Upper lobe of left lung (tissue), 6 donors: Measurements from ENCODE around the gene ANKRD65. TPM values are rescaled to one million over a fixed set of nuclear protein-coding genes. Genes with fewer than 3 reads are reported as not detected.

Experiments
- ATAC-seq, 2 donors: fragments of 200-7000 bp; cut with Tn5 transposase; one replicate each; pipeline ENCODE4 v1.9.1; 2022; ENCODE audit warnings: mild to moderate bottlenecking in 2 of 2, moderate library complexity in 2 of 2; ENCODE audit not compliant: low FRiP score in 2 of 2
- DNase-seq, 2 donors: peaks; one replicate each; pipeline ENCODE4 v3.0.0-alpha.2; 2019 to 2020
- H3K27ac ChIP-seq, 4 donors: fragments of 200-600 bp; sonication (generic); one replicate each; pipeline ENCODE4 v1.5.1; 2016 to 2019
- H3K27me3 ChIP-seq, 4 donors: fragments of 200-600 bp; sonication (generic); one replicate each; pipeline ENCODE4 v1.5.1; 2017 to 2019
- H3K36me3 ChIP-seq, 4 donors: fragments of 200-600 bp; sonication (generic); one replicate each; pipeline ENCODE4 v1.5.1; 2016 to 2019
- H3K4me1 ChIP-seq, 4 donors: fragments of 200-600 bp; sonication (generic); one replicate each; pipeline ENCODE4 v1.5.1; 2018 to 2019
- H3K4me3 ChIP-seq, 4 donors: fragments of 200-600 bp; sonication (generic); one replicate each; pipeline ENCODE4 v1.5.1; 2017 to 2019; ENCODE audit warnings: mild to moderate bottlenecking in 2 of 4, moderate library complexity in 1 of 4
- H3K9me3 ChIP-seq, 4 donors: fragments of 200-600 bp; sonication (generic); one replicate each; pipeline ENCODE4 v1.5.1; 2018 to 2019
- EP300 ChIP-seq, 4 donors: sonication (generic); formaldehyde crosslinking; IDR thresholded peaks; one replicate each; pipeline ENCODE4 v1.5.1; 2017; ENCODE audit warnings: antibody characterized with exemption in 4 of 4, control low read depth in 2 of 4
- POLR2A ChIP-seq, 4 donors: fragments of 450-650 bp; IDR thresholded peaks; one replicate each; pipeline ENCODE4 v1.5.1; 2016 to 2017; ENCODE audit warnings: antibody characterized with exemption in 4 of 4, mild to moderate bottlenecking in 2 of 4
- POLR2AphosphoS5 ChIP-seq, 2 donors: sonication (generic); formaldehyde crosslinking; IDR thresholded peaks; one replicate each; pipeline ENCODE4 v1.5.1; 2017; ENCODE audit warnings: antibody characterized with exemption in 2 of 2
- WGBS, 2 donors: methylation state at CpG; one replicate each; pipeline ENCODE4 v1.1.5; 2017 to 2018; 5-methylcytosine and 5-hydroxymethylcytosine counted together
- total RNA-seq, 6 donors: library from RNA; depleted of rRNA in 4 of 6; stranded (reverse); fragments of >200 nt in 4 of 6; gene quantifications; one replicate each; pipeline versions ENCODE4 v1.1.0 to v1.2.1, GENCODE V29; 2016 to 2021
- TF ChIP-seq, protein P1 (sequence below), 6 experiments: fragments of 450-650 bp in 4 of 6; fragments of 200-600 bp in 2 of 6; sonication (generic) in 2 of 6; IDR thresholded peaks; one replicate each; pipeline ENCODE4 v1.5.1; 2016 to 2019; ENCODE audit warnings: antibody characterized with exemption in 6 of 6
- donor health status: DM: no; HTN: no; CAD: no; lungs with moderate emphysema.
- donor health status: DM: no; HTN: yes; CAD: no; lungs with severe emphysema.

Gene ANKRD65
- total RNA-seq, 6 donors from 2014 or later: 21.3 to 54.5 (median 34.7) TPM

DNA sequence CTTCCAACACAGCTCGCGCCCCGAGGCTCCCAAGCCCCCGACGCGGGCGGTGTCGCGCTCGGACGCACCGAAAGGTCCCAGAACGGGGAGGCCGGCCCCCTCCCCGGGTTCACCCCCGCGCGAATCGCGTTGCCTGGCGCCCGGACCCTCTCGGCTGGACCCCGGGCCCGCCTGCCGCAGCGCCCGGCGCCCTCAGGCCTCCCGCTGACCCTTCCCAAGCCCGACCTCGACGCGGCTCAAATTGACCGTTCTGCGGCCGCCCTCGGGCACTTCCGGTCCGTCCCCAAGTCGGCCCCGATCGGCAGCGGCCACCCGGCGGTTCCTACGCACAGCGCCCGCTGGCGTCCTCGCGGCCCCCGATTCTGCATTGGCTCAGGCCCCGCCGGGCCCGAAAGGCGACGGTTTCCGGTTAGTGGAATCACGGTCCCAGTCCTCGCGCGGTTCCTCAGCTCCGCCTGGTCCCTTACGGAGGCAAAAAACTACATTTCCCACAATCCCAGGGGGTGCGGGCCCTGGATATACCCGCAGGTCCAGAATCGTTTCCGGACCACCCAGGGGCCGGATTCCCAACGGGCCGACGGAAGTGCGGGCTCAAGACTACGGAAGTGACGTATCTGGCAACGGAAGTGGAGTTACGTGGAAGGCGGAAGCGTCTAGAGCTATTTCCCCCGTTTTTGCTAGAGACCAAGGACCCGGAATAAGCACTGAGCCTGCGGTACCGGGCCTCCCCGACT is 46.0 kb downstream of the ANKRD65 start, which contains the start of gene AURKAIP1:
Gene AURKAIP1 (minus strand): TSS at position 279 of the 734 bp plus-strand sequence. CDS start 451 bp downstream, outside the sequence.
- Histone ChIP-seq H3K27me3 (no peaks in the 10 kb centered on the region), H3K9me3 (no peaks in the 10 kb centered on the region), H3K36me3 (peaks cover 0 to 15% (median 9%) of the 10 kb centered on the region in 4 donors), H3K27ac (peak within 1 kb of the TSS; percentile 88 to 98 (median 94)), H3K4me1 (peaks cover 28 to 44% (median 35%) of the 10 kb centered on the region in 4 donors), H3K4me3 (peak within 1 kb of the TSS; percentile 83 to 100 (median 94))
- peak in 1 of 4 donors; percentile 51 for TF ChIP-seq EP300 (IDR thresholded peaks at IDR 0.05)
- TF ChIP-seq, protein P1, sequence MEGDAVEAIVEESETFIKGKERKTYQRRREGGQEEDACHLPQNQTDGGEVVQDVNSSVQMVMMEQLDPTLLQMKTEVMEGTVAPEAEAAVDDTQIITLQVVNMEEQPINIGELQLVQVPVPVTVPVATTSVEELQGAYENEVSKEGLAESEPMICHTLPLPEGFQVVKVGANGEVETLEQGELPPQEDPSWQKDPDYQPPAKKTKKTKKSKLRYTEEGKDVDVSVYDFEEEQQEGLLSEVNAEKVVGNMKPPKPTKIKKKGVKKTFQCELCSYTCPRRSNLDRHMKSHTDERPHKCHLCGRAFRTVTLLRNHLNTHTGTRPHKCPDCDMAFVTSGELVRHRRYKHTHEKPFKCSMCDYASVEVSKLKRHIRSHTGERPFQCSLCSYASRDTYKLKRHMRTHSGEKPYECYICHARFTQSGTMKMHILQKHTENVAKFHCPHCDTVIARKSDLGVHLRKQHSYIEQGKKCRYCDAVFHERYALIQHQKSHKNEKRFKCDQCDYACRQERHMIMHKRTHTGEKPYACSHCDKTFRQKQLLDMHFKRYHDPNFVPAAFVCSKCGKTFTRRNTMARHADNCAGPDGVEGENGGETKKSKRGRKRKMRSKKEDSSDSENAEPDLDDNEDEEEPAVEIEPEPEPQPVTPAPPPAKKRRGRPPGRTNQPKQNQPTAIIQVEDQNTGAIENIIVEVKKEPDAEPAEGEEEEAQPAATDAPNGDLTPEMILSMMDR (IDR thresholded peaks at IDR 0.05): peak in 4 of 6 experiments; percentile 46 to 74 (median 68)
- TF ChIP-seq POLR2AphosphoS5 (IDR thresholded peaks at IDR 0.05): peak; percentile 86 to 95
- peak in 3 of 4 donors; percentile 26 to 77 (median 48) for TF ChIP-seq POLR2A (IDR thresholded peaks at IDR 0.05)
- DNase-seq (peak; percentile 98 to 99), ATAC-seq (peak; percentile 97 to 98)
- 0 to 1% methylated on average over 12 to 58 of the region's 85 CpGs for WGBS, 2 donors

DNA sequence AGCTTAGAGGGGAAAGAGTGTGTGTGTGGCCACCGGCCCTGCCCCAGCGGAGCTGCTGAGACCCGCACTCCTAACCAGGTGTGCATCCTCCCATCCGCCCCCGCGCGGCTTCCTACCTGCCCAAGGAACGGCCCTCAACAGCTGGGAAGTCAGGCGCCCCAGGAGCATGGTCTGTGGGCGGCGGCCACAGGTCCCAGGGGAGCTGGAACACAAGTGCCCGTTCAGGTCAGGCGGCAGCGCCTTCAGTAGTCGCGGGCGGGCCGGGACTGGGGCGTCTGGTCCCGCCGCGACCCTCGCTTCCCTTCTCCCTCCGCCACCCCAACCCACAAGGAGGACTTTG is 46.5 kb downstream of the ANKRD65 start:
- TF ChIP-seq, protein P1 (IDR thresholded peaks at IDR 0.05): no peak
- TF ChIP-seq POLR2AphosphoS5 (IDR thresholded peaks at IDR 0.05): no peak
- TF ChIP-seq POLR2A (IDR thresholded peaks at IDR 0.05): no peak
- TF ChIP-seq EP300 (IDR thresholded peaks at IDR 0.05): no peak
- Histone ChIP-seq H3K27me3 (no peaks in the 10 kb centered on the region), H3K9me3 (no peaks in the 10 kb centered on the region), H3K4me1 (peaks cover 28 to 44% (median 35%) of the 10 kb centered on the region in 4 donors), H3K36me3 (peaks cover 0 to 15% (median 9%) of the 10 kb centered on the region in 4 donors), H3K27ac (peak overlapping the region; percentile 88 to 98 (median 94)), H3K4me3 (peak overlapping the region; percentile 83 to 100 (median 94))
- DNase-seq (no peak), ATAC-seq (no peak)
- WGBS, 2 donors: 0 to 2% methylated on average over 5 to 12 of the region's 24 CpGs

DNA sequence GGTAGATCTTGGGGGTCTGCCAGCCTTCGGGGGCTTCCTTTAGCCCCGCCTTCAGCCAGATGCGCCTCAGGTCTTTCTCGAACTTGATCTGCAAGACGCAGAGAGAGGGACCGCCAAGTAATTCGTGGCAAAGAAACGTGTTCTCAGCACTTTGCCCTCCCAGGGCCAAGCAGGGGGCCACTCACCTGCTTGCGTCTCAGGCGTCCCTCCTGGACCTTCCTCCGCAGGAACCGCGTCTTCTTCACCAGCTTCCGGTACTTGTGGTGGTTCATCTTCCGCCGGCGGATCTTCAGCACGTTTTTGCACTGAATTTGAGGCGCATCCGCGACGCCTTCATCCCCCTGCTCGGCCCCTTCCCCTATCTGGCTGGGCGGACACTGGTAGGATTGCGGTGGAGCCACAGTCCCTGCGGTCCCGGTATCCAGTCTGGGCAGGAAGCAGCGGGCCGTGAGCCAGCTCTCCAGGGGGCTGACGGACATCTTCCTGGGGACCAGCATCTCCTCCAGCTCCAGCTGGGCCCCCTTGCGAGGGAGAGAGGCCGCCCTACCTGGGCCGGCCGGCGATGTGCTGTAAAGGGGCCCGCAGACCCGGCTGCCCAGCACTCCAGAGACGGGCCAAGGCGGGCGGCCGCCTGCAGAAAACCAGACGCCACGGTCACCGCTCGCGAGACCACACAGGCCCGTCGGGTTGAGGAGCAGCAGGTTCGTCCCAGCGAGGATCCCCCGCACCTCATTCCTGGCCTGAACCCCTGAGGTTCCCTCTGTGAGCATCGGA is 47.1 kb downstream of the ANKRD65 start:
- DNase-seq (peak in 1 of 2 donors; percentile 83), ATAC-seq (no peak)
- Histone ChIP-seq H3K4me1 (peaks cover 28 to 44% (median 35%) of the 10 kb centered on the region in 4 donors), H3K4me3 (peak overlapping the region; percentile 83 to 100 (median 94)), H3K36me3 (peaks cover 0 to 15% (median 9%) of the 10 kb centered on the region in 4 donors), H3K27me3 (no peaks in the 10 kb centered on the region), H3K27ac (peak overlapping the region; percentile 88 to 98 (median 94)), H3K9me3 (no peaks in the 10 kb centered on the region)
- 42 to 77% methylated on average over 30 to 45 of the region's 52 CpGs for WGBS, 2 donors
- TF ChIP-seq EP300 (IDR thresholded peaks at IDR 0.05) (no peak), POLR2A (IDR thresholded peaks at IDR 0.05) (no peak), POLR2AphosphoS5 (IDR thresholded peaks at IDR 0.05) (no peak)
- TF ChIP-seq, protein P1 (IDR thresholded peaks at IDR 0.05): no peak

DNA sequence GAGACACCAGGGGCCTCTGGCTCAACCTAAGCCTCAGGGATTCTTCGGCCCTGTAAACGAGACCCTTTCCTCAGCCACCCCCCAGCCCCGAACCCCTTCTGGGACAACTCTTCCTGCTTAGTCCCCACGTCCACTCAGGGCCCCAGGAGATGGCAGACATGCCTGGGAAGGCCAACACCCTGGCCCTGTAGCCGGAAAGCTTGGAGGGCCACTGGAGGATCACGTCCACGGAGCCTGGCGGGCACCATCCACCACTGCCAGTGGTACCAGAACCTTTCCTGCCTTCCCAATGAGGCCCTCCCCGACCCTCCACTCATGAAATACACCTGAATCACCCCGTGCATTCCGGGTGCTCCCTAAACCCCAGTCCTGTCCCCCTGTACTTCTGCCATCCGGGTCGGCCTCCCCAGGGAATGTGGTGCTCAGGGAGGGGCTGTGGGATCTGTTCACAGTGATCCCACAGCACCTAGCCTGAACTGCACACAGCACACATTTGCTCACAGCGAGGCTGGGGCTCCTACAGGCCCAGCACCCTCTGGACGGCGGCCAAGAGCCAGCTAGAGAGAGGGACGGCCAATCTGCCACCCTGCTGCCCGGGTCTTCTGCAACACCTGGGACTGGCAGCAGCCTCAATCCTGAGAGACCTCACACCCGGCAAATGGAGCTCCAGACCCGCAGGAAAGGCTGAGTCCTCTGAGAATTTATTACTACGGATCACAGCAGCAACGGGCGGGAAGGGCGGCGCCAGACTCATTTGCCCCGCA is 47.8 kb downstream of the ANKRD65 start:
- Histone ChIP-seq H3K9me3 (no peaks in the 10 kb centered on the region), H3K27ac (no peak overlapping the region), H3K4me3 (peak overlapping the region in 2 of 4 donors; percentile 91 to 100), H3K27me3 (no peaks in the 10 kb centered on the region), H3K4me1 (peaks cover 28 to 44% (median 35%) of the 10 kb centered on the region in 4 donors), H3K36me3 (peaks cover 0 to 15% (median 9%) of the 10 kb centered on the region in 4 donors)
- WGBS, 2 donors: 87 to 89% methylated on average over 8 to 26 of the region's 26 CpGs
- TF ChIP-seq POLR2AphosphoS5 (IDR thresholded peaks at IDR 0.05) (no peak), EP300 (IDR thresholded peaks at IDR 0.05) (no peak), POLR2A (IDR thresholded peaks at IDR 0.05) (no peak)
- TF ChIP-seq, protein P1 (IDR thresholded peaks at IDR 0.05): no peak
- no peak for ATAC-seq
- DNase-seq: peak in 1 of 2 donors; percentile 67
